ENCODE results near the gene ONECUT1.

The ONECUT1 gene

GRCh38 chr15:52735231-52736089 lies 54.7 kb downstream of the ONECUT1 start:
- H3K4me1 ChIP-seq (ENCODE audit: insufficient read depth, low read length): no peaks in the 10 kb centered on the region
- no peak overlapping the region for H3K27ac ChIP-seq (ENCODE audit: low read depth, low read length)
- no peaks in the 10 kb centered on the region for H3K9me3 ChIP-seq (ENCODE audit: low read length)

GRCh38 chr15:52734329-52734728 lies 55.8 kb downstream of the ONECUT1 start:
- H3K36me3 ChIP-seq (ENCODE audit: insufficient read depth, low read length): no peaks in the 10 kb centered on the region
- no peak overlapping the region for H3K27ac ChIP-seq (ENCODE audit: low read depth, low read length)
- no peaks in the 10 kb centered on the region for H3K9me3 ChIP-seq (ENCODE audit: low read length)
- no peak overlapping the region for H3K4me3 ChIP-seq (ENCODE audit: low read depth in 1 of 2, low read length in 2 of 2)
- H3K9ac ChIP-seq (ENCODE audit: low read length): no peak overlapping the region
- H3K4me1 ChIP-seq (ENCODE audit: insufficient read depth, low read length): no peaks in the 10 kb centered on the region
- H3K27me3 ChIP-seq (ENCODE audit: control insufficient read depth in 1 of 2, insufficient read depth in 2 of 2, low read length in 2 of 2): no peaks in the 10 kb centered on the region

More at GRCh38 chr15:52735231-52736089, 54.7 kb downstream of the ONECUT1 start:
- no peak overlapping the region for H3K9ac ChIP-seq (ENCODE audit: low read length)
- no peaks in the 10 kb centered on the region for H3K36me3 ChIP-seq (ENCODE audit: insufficient read depth, low read length)
- no peak overlapping the region for H3K4me3 ChIP-seq (ENCODE audit: low read depth in 1 of 2, low read length in 2 of 2)
- H3K27me3 ChIP-seq (ENCODE audit: control insufficient read depth in 1 of 2, insufficient read depth in 2 of 2, low read length in 2 of 2): no peaks in the 10 kb centered on the region

DNA sequence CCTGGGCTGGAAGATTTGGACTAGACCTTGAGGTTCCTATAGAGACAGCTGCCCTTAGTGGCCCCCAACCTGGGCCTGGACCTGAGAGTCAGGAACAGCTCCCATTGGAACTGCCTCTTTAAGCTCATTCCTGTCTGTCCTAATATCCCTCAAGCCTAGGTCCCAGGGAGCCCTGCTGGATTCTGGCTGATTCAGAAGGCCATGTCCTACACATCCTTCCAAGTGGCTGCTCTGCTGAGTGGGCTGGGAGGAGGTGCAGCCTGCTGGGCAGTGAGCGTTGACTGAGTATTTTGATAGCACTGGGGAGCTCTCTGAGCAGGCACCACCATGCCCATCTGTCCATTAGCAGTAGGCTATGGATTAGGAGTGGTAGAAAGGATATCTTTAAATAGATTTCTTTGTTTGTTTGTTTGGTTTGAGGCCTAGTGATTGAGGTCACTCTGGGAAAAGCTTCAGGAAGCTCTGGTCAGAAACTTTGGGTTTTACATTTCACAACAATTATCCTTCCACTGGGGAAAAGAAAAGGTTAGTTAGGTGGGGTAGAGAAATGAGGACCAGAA lies 56.4 kb downstream of the ONECUT1 start:
- H3K4me1 ChIP-seq (ENCODE audit: insufficient read depth, low read length): no peaks in the 10 kb centered on the region
- no peak overlapping the region for H3K9ac ChIP-seq (ENCODE audit: low read length)
- no peaks in the 10 kb centered on the region for H3K27me3 ChIP-seq (ENCODE audit: control insufficient read depth in 1 of 2, insufficient read depth in 2 of 2, low read length in 2 of 2)
- no peak overlapping the region for H3K27ac ChIP-seq (ENCODE audit: low read depth, low read length)
- H3K4me3 ChIP-seq (ENCODE audit: low read depth in 1 of 2, low read length in 2 of 2): no peak overlapping the region
- no peaks in the 10 kb centered on the region for H3K9me3 ChIP-seq (ENCODE audit: low read length)
- no peaks in the 10 kb centered on the region for H3K36me3 ChIP-seq (ENCODE audit: insufficient read depth, low read length)

GRCh38 chr15:52733088-52733487 lies 57.0 kb downstream of the ONECUT1 start:
- no peaks in the 10 kb centered on the region for H3K27me3 ChIP-seq (ENCODE audit: control insufficient read depth in 1 of 2, insufficient read depth in 2 of 2, low read length in 2 of 2)
- H3K4me1 ChIP-seq (ENCODE audit: insufficient read depth, low read length): no peaks in the 10 kb centered on the region
- no peak overlapping the region for H3K4me3 ChIP-seq (ENCODE audit: low read depth in 1 of 2, low read length in 2 of 2)
- H3K27ac ChIP-seq (ENCODE audit: low read depth, low read length): no peak overlapping the region
- H3K9me3 ChIP-seq (ENCODE audit: low read length): no peaks in the 10 kb centered on the region
- H3K9ac ChIP-seq (ENCODE audit: low read length): no peak overlapping the region
- H3K36me3 ChIP-seq (ENCODE audit: insufficient read depth, low read length): no peaks in the 10 kb centered on the region

- no peak overlapping the region for H3K27ac ChIP-seq (ENCODE audit: low read depth, low read length)
- no peak overlapping the region for H3K9ac ChIP-seq (ENCODE audit: low read length)
- no peaks in the 10 kb centered on the region for H3K36me3 ChIP-seq (ENCODE audit: insufficient read depth, low read length)
- no peaks in the 10 kb centered on the region for H3K4me1 ChIP-seq (ENCODE audit: insufficient read depth, low read length)
- no peaks in the 10 kb centered on the region for H3K27me3 ChIP-seq (ENCODE audit: control insufficient read depth in 1 of 2, insufficient read depth in 2 of 2, low read length in 2 of 2)
- no peak overlapping the region for H3K4me3 ChIP-seq (ENCODE audit: low read depth in 1 of 2, low read length in 2 of 2)
- no peaks in the 10 kb centered on the region for H3K9me3 ChIP-seq (ENCODE audit: low read length)
Observed at GRCh38 chr15:52732551-52732950, 57.6 kb downstream of the ONECUT1 start.

GRCh38 chr15:52731732-52732470 lies 58.2 kb downstream of the ONECUT1 start:
- Histone ChIP-seq H3K27ac (ENCODE audit: low read depth, low read length) (no peak overlapping the region), H3K36me3 (ENCODE audit: insufficient read depth, low read length) (no peaks in the 10 kb centered on the region), H3K9me3 (ENCODE audit: low read length) (no peaks in the 10 kb centered on the region), H3K9ac (ENCODE audit: low read length) (no peak overlapping the region), H3K4me1 (ENCODE audit: insufficient read depth, low read length) (no peaks in the 10 kb centered on the region), H3K4me3 (ENCODE audit: low read depth in 1 of 2, low read length in 2 of 2) (no peak overlapping the region), H3K27me3 (ENCODE audit: control insufficient read depth in 1 of 2, insufficient read depth in 2 of 2, low read length in 2 of 2) (no peaks in the 10 kb centered on the region)

DNA sequence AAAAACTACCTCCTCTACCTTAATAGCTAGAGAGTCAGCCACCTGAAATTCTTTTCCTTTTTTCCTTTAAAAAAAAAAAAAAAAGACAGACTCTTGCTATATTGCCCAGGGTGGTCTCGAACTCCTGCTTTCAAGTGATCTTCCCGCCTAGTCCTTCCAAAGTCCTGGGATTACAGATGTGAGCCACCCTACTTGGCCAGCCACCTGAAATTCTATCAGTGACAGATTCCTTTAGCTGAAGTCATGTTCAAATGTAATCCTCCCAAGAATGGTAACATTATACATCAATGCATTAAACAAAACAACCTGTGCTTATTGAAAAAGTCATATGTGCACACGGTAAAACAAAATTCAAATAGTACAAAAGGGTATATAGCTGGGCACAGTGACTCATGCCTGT lies 59.1 kb downstream of the ONECUT1 start:
- no peak overlapping the region for H3K4me3 ChIP-seq (ENCODE audit: low read depth in 1 of 2, low read length in 2 of 2)
- no peak overlapping the region for H3K9ac ChIP-seq (ENCODE audit: low read length)
- H3K4me1 ChIP-seq (ENCODE audit: insufficient read depth, low read length): no peaks in the 10 kb centered on the region
- H3K27me3 ChIP-seq (ENCODE audit: control insufficient read depth in 1 of 2, insufficient read depth in 2 of 2, low read length in 2 of 2): no peaks in the 10 kb centered on the region
- H3K27ac ChIP-seq (ENCODE audit: low read depth, low read length): no peak overlapping the region
- no peaks in the 10 kb centered on the region for H3K9me3 ChIP-seq (ENCODE audit: low read length)
- H3K36me3 ChIP-seq (ENCODE audit: insufficient read depth, low read length): no peaks in the 10 kb centered on the region

DNA sequence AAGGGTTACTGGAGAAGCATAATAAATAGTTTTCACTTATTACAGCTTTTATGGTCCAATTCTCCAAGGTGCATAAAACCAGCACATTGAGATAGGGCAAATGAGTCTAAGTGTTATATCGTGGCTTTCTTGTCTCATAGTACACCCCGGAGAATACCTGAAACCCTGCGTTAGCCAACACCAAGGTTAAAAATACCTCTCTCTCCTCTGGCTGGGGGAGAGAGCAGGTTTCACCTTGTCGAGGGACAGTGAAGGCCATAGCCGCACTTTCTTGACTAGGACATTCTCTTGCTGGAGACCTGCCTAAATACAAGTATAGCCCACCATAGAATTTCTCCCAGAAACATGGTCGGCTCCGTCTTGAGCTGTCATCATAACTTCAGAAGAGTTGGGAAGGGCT lies 59.5 kb downstream of the ONECUT1 start:
- no peak overlapping the region for H3K4me3 ChIP-seq (ENCODE audit: low read depth in 1 of 2, low read length in 2 of 2)
- H3K27ac ChIP-seq (ENCODE audit: low read depth, low read length): no peak overlapping the region
- H3K9ac ChIP-seq (ENCODE audit: low read length): no peak overlapping the region
- no peaks in the 10 kb centered on the region for H3K4me1 ChIP-seq (ENCODE audit: insufficient read depth, low read length)
- H3K27me3 ChIP-seq (ENCODE audit: control insufficient read depth in 1 of 2, insufficient read depth in 2 of 2, low read length in 2 of 2): no peaks in the 10 kb centered on the region
- no peaks in the 10 kb centered on the region for H3K36me3 ChIP-seq (ENCODE audit: insufficient read depth, low read length)
- no peaks in the 10 kb centered on the region for H3K9me3 ChIP-seq (ENCODE audit: low read length)

GRCh38 chr15:52730173-52730572 lies 60.0 kb downstream of the ONECUT1 start:
- Histone ChIP-seq H3K9ac (ENCODE audit: low read length) (no peak overlapping the region), H3K27me3 (ENCODE audit: control insufficient read depth in 1 of 2, insufficient read depth in 2 of 2, low read length in 2 of 2) (no peaks in the 10 kb centered on the region), H3K36me3 (ENCODE audit: insufficient read depth, low read length) (no peaks in the 10 kb centered on the region), H3K4me1 (ENCODE audit: insufficient read depth, low read length) (no peaks in the 10 kb centered on the region), H3K27ac (ENCODE audit: low read depth, low read length) (no peak overlapping the region), H3K4me3 (ENCODE audit: low read depth in 1 of 2, low read length in 2 of 2) (no peak overlapping the region), H3K9me3 (ENCODE audit: low read length) (no peaks in the 10 kb centered on the region)

- no peak overlapping the region for H3K4me3 ChIP-seq (ENCODE audit: low read depth in 1 of 2, low read length in 2 of 2)
- H3K27ac ChIP-seq (ENCODE audit: low read depth, low read length): no peak overlapping the region
- H3K4me1 ChIP-seq (ENCODE audit: insufficient read depth, low read length): no peaks in the 10 kb centered on the region
- no peaks in the 10 kb centered on the region for H3K9me3 ChIP-seq (ENCODE audit: low read length)
- no peaks in the 10 kb centered on the region for H3K27me3 ChIP-seq (ENCODE audit: control insufficient read depth in 1 of 2, insufficient read depth in 2 of 2, low read length in 2 of 2)
- no peaks in the 10 kb centered on the region for H3K36me3 ChIP-seq (ENCODE audit: insufficient read depth, low read length)
- H3K9ac ChIP-seq (ENCODE audit: low read length): no peak overlapping the region
Observed at GRCh38 chr15:52728899-52729298, 61.2 kb downstream of the ONECUT1 start.

DNA sequence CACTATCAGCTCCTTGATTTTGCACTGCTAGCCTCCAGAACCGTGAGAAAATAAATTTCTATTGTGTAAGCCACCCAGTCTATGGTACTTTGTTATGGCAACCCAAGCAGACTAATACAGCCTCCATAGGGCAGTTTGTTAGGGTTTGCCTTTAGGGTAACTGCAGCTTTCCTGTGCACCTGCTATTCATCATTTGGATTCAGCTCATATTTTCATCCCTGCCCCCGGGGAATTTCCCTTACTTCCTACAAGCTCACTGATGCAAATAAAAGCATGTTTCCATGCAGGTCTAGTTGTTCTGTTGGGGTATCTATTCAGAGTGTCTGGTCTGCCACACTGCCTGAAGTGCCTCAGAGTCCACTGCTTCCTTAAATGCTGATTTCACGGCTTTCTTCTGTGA lies 62.3 kb downstream of the ONECUT1 start:
- Histone ChIP-seq H3K4me1 (ENCODE audit: insufficient read depth, low read length) (no peaks in the 10 kb centered on the region), H3K27me3 (ENCODE audit: control insufficient read depth in 1 of 2, insufficient read depth in 2 of 2, low read length in 2 of 2) (no peaks in the 10 kb centered on the region), H3K36me3 (ENCODE audit: insufficient read depth, low read length) (no peaks in the 10 kb centered on the region), H3K9ac (ENCODE audit: low read length) (no peak overlapping the region), H3K27ac (ENCODE audit: low read depth, low read length) (no peak overlapping the region), H3K4me3 (ENCODE audit: low read depth in 1 of 2, low read length in 2 of 2) (no peak overlapping the region), H3K9me3 (ENCODE audit: low read length) (no peaks in the 10 kb centered on the region)

Measured in muscle layer of colon (tissue), 2 donors.